Body of pancreas (tissue), 4 donors: ENCODE measurements around the gene SLC35E1.

Experiments used
- POLR2A ChIP-seq, 3 donors: fragments of 450-650 bp; IDR thresholded peaks; one replicate each; pipeline ENCODE4 v1.6.1; 2016; ENCODE audit warnings: antibody characterized with exemption in 3 of 3, mild to moderate bottlenecking in 2 of 3
- TF ChIP-seq, protein P1 (sequence below), 7 experiments: fragments of 450-650 bp in 4 of 7; fragments of 200-600 bp in 3 of 7; sonication (generic) in 3 of 7; IDR thresholded peaks; one replicate each; pipeline ENCODE4 v1.5.1; 2016 to 2019; ENCODE audit warnings: antibody characterized with exemption in 7 of 7

DNA sequence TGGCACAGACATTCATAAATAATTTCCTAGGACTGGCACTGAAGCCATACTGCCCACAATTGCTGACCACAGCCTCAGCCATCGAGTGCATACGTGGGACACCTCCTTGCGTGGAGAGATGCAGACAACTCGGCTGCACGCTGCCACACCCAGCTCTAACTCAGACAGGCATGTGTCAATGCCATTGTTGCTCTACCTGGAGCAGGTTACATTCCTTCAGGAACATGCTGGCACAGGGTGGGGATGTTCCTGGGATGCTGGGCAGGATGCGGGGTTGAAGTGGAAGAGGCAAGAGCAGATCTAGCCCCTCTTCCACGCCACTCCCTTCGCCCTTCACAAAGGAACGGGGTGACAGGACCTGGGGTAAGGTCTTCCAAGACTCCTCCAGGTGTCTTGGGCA is 24.2 kb upstream of the SLC35E1 start:
- TF ChIP-seq, protein P1, sequence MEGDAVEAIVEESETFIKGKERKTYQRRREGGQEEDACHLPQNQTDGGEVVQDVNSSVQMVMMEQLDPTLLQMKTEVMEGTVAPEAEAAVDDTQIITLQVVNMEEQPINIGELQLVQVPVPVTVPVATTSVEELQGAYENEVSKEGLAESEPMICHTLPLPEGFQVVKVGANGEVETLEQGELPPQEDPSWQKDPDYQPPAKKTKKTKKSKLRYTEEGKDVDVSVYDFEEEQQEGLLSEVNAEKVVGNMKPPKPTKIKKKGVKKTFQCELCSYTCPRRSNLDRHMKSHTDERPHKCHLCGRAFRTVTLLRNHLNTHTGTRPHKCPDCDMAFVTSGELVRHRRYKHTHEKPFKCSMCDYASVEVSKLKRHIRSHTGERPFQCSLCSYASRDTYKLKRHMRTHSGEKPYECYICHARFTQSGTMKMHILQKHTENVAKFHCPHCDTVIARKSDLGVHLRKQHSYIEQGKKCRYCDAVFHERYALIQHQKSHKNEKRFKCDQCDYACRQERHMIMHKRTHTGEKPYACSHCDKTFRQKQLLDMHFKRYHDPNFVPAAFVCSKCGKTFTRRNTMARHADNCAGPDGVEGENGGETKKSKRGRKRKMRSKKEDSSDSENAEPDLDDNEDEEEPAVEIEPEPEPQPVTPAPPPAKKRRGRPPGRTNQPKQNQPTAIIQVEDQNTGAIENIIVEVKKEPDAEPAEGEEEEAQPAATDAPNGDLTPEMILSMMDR (IDR thresholded peaks at IDR 0.05): no peak
- no peak for TF ChIP-seq POLR2A (IDR thresholded peaks at IDR 0.05)
